Glutamatergic neuron (in vitro differentiated cells): ENCODE results near the gene CNNM1. TPM values are rescaled to one million over a fixed set of nuclear protein-coding genes. Genes with fewer than 3 reads are reported as not detected.

Experiments
- DNase-seq: peaks from one replicate; pipeline ENCODE4 v3.0.0; 2022
- H3K27ac Mint-ChIP-seq: one replicate; pipeline ENCODE4 v1.8.0; 2020; ENCODE audit warnings: mild to moderate bottlenecking, mixed read lengths, inconsistent platforms; ENCODE audit not compliant: unreplicated experiment
- H3K27me3 Mint-ChIP-seq: one replicate; pipeline ENCODE4 v1.8.0; 2020; ENCODE audit warnings: mild to moderate bottlenecking, moderate library complexity, mixed read lengths, inconsistent platforms; ENCODE audit not compliant: unreplicated experiment
- H3K36me3 Mint-ChIP-seq: one replicate; pipeline ENCODE4 v1.8.0; 2020; ENCODE audit warnings: mild to moderate bottlenecking, mixed read lengths, inconsistent platforms; ENCODE audit not compliant: unreplicated experiment
- H3K4me1 Mint-ChIP-seq: one replicate; pipeline ENCODE4 v1.8.0; 2020; ENCODE audit warnings: mild to moderate bottlenecking, low read depth, mixed read lengths, inconsistent platforms; ENCODE audit not compliant: unreplicated experiment
- H3K4me3 Mint-ChIP-seq: one replicate; pipeline ENCODE4 v1.8.0; 2020; ENCODE audit warnings: mild to moderate bottlenecking, mixed read lengths, inconsistent platforms; ENCODE audit not compliant: unreplicated experiment
- H3K9me3 Mint-ChIP-seq: one replicate; pipeline ENCODE4 v1.8.0; 2020; ENCODE audit warnings: mild to moderate bottlenecking, moderate library complexity, mixed read lengths, inconsistent platforms; ENCODE audit not compliant: unreplicated experiment
- CTCF ChIP-seq: fragments of 200-600 bp; sonication (generic); IDR thresholded peaks from one replicate; pipeline ENCODE4 v1.5.0; 2021; ENCODE audit not compliant: partially characterized antibody, unreplicated experiment
- total RNA-seq: library from RNA; stranded (reverse); fragmentation: NEBNext Ultra II Directional; extraction: Animal tissue kit (Norgen Biotek cat#: 25700); gene quantifications from one replicate; pipeline ENCODE4 v1.2.1, GENCODE V29; 2021; ENCODE audit not compliant: unreplicated experiment

CNNM1 gene
- total RNA-seq, 1 donor from 2014 or later, result 0.10 TPM

- H3K4me1 Mint-ChIP-seq, result no peaks in the 10 kb centered on the region
- H3K27me3 Mint-ChIP-seq, result no peaks in the 10 kb centered on the region
- no peak overlapping the region for H3K27ac Mint-ChIP-seq
- no peak for DNase-seq
- no peaks in the 10 kb centered on the region for H3K36me3 Mint-ChIP-seq
- H3K4me3 Mint-ChIP-seq, result no peak overlapping the region
- no peak for TF ChIP-seq CTCF
- no peaks in the 10 kb centered on the region for H3K9me3 Mint-ChIP-seq
Observed at GRCh38 chr10:99339563-99340047, 10.4 kb downstream of the CNNM1 start.

DNA sequence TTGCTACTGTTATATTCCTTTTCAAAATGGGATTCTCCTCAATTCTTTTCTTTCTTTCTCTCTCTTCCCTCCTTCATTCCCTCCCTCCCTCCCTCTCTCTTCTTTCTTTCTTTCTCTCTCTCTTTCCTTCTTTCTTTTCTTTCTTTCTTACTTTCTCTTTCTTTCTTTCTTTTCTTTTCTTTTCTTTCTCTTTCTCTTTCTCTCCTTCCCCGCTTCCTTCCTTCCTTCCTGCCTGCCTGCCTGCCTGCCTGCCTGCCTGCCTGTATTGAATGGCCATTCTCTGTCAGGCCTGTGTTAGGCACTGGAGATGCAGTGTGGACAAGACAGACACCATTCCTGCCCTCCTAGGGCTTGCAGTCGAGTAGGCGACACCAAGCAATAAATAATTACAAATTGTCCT lies 11.5 kb downstream of the CNNM1 start:
- DNase-seq, result no peak
- H3K9me3 Mint-ChIP-seq, result no peaks in the 10 kb centered on the region
- no peak overlapping the region for H3K27ac Mint-ChIP-seq
- H3K4me3 Mint-ChIP-seq, result no peak overlapping the region
- no peaks in the 10 kb centered on the region for H3K36me3 Mint-ChIP-seq
- no peak for TF ChIP-seq CTCF
- H3K4me1 Mint-ChIP-seq, result no peaks in the 10 kb centered on the region
- H3K27me3 Mint-ChIP-seq, result no peaks in the 10 kb centered on the region

DNA sequence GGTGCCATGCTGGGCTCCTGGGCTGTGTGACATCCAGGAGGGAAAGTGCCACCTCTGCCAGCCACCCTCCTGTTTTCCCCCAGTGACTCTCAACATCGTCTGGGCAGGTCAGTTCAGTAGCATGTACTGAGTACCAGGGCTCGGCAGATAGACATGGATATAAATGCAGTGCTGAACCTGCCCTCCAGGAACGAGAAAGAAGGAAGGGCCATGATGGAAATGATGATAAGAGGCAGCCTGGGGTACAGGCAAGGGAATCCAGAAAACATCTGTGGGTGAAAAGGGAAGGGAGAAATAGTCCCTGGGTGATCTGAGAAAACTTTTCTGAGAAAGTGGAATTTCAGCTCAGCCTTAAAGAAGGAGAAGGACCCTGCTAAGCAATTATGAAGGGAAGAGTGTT lies 12.1 kb downstream of the CNNM1 start:
- no peaks in the 10 kb centered on the region for H3K36me3 Mint-ChIP-seq
- H3K27ac Mint-ChIP-seq, result no peak overlapping the region
- TF ChIP-seq CTCF, result no peak
- H3K9me3 Mint-ChIP-seq, result no peaks in the 10 kb centered on the region
- no peak for DNase-seq
- no peaks in the 10 kb centered on the region for H3K4me1 Mint-ChIP-seq
- no peak overlapping the region for H3K4me3 Mint-ChIP-seq
- no peaks in the 10 kb centered on the region for H3K27me3 Mint-ChIP-seq

DNA sequence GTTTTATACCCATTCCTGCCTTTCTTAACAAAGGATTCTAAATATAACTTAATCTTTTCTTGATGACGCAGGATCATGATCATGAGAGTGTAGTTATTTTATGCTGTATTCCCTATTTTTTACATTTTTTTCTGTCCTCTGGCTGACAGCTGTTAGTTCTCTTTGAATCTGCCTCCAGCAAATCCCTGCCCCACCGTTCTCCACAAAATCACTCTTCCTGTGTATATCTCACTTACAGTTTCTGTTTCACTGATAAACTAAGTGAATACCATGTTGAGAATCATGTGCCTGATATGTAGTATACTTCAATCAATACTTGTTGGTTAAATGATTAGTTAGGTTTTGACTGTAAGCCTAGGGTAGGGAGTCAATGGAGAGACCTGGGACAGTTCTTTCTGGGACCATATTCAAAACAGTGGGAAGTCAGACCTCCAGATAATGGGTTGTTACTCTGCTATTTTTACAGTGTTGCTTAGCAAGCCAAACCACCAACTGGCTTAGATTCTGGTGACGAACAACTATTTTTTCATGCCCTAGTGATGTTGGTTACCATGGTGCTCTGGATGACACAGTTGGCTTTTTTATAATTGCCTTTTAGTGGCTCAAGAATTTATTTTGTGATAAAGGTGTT lies 12.8 kb downstream of the CNNM1 start:
- no peak for DNase-seq
- Mint-ChIP-seq H3K27me3 (no peaks in the 10 kb centered on the region), H3K36me3 (no peaks in the 10 kb centered on the region), H3K4me1 (no peaks in the 10 kb centered on the region), H3K4me3 (no peak overlapping the region), H3K9me3 (no peaks in the 10 kb centered on the region), H3K27ac (no peak overlapping the region)
- no peak for TF ChIP-seq CTCF

DNA sequence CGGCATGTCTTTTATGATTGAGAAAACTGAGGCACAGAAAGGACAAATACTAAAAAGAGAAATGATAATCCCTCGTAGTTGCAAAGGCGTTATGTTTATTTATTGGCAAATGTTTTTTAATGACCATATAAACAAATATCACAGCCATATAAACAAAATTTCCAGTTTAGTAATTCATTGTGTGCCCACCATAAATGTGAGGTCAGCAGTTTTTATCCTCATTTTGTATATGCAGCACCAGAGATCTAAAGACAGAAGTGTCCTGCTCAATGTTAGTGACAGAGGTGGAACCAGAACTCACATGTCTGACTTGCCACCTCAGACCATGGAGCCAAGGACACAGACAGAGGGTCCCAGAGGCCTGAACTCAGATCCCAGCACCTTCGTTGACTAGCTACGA lies 14.1 kb downstream of the CNNM1 start:
- no peak for TF ChIP-seq CTCF
- H3K9me3 Mint-ChIP-seq, result no peaks in the 10 kb centered on the region
- no peak overlapping the region for H3K4me3 Mint-ChIP-seq
- H3K4me1 Mint-ChIP-seq, result no peaks in the 10 kb centered on the region
- DNase-seq, result no peak
- H3K27ac Mint-ChIP-seq, result no peak overlapping the region
- no peaks in the 10 kb centered on the region for H3K27me3 Mint-ChIP-seq
- no peaks in the 10 kb centered on the region for H3K36me3 Mint-ChIP-seq
